ENCODE data around the gene CTBP2. TPM values are rescaled to one million over a fixed set of nuclear protein-coding genes. Genes with fewer than 3 reads are reported as not detected.

The CTBP2 gene
- total RNA-seq, 3 donors from 2014 or later: 1.0 to 1.4 (median 1.3) TPM

DNA sequence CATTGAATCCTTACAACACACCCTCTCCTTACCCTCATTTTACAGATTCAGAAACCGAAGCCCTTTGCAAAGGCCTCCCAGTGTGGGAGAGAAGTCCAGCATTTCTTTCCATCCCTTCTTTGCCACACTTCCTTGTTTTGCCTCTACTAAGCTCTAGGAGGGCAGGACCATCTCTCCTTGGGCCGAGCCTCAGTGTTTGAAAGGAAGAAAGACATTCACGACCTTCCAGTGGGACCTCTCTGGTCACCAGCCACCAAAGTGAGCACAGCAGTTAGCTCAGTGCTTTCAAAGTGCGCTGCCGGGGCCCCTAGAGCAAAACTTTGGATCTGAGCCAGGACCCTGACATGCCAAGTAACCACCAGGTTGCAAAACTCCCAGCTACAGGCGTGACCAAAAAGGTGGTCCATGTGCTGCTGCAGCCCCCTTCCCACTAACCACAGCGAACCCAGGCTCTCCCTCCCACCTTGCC lies 12.4 kb downstream of the CTBP2 start:
- Mint-ChIP-seq H3K4me3 (no peak overlapping the region), H3K9me3 (no peaks in the 10 kb centered on the region), H3K4me1 (ENCODE audit: low read depth) (peaks cover 4% of the 10 kb centered on the region), H3K27me3 (ENCODE audit: low read depth) (peaks cover 65% of the 10 kb centered on the region), H3K36me3 (ENCODE audit: insufficient read depth) (no peaks in the 10 kb centered on the region)
- ATAC-seq: no peak
- no peak for DNase-seq

DNA sequence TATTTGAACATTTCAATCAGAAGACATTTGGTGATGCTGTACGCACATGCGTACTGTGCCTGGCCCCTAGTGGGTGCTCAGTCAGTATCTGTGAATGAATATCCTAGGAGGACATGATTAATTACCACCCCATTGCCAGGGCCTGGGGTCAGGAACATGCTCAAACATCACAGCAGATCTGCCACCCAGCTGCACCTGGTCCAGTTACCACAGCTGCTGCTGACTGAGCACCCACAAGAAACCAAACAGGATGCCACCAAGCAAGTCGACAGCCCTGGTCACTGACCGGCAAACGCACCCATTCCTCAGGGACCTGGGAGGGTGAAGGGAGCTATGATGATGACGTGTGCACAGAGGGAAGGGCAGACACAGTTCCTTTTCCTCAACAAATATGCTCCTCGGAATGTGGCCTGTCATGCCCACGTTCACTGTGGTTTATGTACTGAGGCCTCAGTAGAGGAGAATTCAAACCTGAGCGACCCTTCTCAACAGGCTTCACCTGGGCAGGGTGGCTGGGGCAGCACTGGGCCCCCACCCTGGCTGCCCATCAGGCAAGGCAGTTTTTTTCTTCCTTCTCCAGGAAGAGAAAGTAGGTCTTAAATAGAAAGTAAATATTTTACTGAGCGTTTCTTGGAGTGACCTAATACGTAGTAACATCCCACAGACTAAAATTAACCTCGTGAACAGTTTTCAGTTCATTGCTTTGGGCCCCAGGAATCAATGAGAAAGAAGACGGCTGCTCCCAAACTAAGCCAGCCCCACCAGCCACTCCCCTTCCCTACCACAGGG lies 13.4 kb downstream of the CTBP2 start:
- Mint-ChIP-seq H3K9me3 (no peaks in the 10 kb centered on the region), H3K4me3 (no peak overlapping the region), H3K4me1 (ENCODE audit: low read depth) (peaks cover 4% of the 10 kb centered on the region), H3K36me3 (ENCODE audit: insufficient read depth) (no peaks in the 10 kb centered on the region), H3K27me3 (ENCODE audit: low read depth) (peaks cover 57% of the 10 kb centered on the region)
- no peak for DNase-seq
- ATAC-seq: no peak

DNA sequence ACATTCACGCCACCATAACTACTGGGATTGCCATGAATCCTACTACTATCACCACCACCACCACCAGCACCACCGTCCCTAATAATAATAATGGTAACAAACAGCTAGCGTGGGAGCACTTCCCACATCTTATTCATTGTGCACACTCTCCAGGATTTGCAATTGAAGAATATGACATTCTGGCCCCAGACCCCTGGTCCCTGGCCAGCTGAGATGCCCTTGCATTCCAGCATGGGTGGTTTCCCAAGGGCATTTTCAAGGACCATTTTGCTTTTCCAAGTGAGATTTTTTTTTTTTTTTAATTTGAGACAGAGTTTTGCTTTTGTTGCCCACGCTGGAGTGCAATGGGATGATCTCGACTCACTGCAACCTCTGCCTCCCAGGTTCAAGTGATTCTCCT lies 14.7 kb downstream of the CTBP2 start:
- no peak for DNase-seq
- Mint-ChIP-seq H3K36me3 (ENCODE audit: insufficient read depth) (no peaks in the 10 kb centered on the region), H3K9me3 (no peaks in the 10 kb centered on the region), H3K4me3 (no peak overlapping the region), H3K4me1 (ENCODE audit: low read depth) (peaks cover 4% of the 10 kb centered on the region), H3K27me3 (ENCODE audit: low read depth) (peaks cover 49% of the 10 kb centered on the region)
- ATAC-seq: no peak

DNA sequence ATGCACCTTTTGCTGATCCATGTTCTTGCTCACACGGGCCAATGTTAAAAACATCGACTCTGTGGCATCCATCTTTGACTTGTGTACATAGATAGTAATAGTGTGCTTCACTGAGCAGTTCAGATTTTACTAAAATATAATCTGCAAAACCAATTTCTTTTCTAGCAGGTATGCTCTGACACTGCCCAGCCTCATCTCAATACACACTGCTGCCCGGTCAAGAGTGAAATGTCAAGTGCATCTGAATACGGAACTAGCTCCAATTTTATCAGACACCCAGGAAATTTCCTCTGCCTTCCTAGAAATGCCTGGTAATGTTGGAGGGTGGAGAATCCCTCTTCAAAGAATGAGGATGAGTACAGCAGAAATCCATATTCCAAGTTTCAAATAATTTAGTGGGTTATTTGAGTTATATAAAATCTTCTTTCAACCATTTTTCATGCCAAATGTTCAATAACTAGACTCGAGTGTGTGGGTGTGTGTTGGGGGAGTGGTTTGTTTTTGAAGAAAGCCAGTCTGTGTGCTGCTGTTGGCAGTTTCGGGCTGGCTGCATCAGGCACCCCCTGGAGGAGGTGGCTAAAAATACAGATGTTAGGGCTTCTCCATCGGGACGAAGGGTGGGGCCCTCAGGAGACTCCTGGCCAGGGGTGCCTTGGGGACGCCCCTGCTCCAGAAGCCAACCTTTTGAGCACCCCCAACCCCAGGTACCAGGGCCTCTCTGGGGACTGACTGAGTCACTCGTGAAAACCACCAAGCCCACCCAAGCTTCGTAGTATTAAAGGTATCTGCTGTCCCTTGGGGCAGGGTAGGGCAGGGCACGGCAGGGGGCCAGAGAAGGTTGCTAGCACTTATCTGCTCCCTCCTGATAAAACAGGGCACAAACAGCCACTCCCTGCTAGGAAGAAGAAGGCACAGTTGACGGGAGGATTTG lies 15.4 kb downstream of the CTBP2 start:
- Mint-ChIP-seq H3K36me3 (ENCODE audit: insufficient read depth) (no peaks in the 10 kb centered on the region), H3K27me3 (ENCODE audit: low read depth) (peaks cover 44% of the 10 kb centered on the region), H3K9me3 (no peaks in the 10 kb centered on the region), H3K4me3 (no peak overlapping the region), H3K4me1 (ENCODE audit: low read depth) (peaks cover 4% of the 10 kb centered on the region)
- no peak for ATAC-seq
- no peak for DNase-seq

DNA sequence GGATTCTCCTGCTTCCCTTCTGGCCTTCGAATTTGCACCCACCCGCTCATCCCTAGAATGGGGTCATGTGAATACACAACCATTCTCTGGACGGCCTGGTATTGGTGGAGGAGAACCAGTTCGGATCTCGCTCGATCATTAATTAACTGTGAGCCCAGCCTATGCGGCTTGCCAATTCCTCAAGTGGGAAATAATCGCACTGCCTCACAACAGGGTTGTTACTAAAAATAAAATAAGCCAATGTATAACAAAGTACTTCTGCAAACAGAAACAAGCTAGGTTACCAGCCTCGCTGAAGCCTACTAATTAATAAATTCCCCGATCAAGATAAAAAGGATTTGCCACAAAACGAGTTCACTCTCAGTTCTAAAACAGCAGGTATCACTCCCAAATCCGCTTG lies 16.2 kb downstream of the CTBP2 start:
- H3K4me1 Mint-ChIP-seq (ENCODE audit: low read depth): peaks cover 4% of the 10 kb centered on the region
- H3K27me3 Mint-ChIP-seq (ENCODE audit: low read depth): peaks cover 39% of the 10 kb centered on the region
- no peak for ATAC-seq
- H3K9me3 Mint-ChIP-seq: no peaks in the 10 kb centered on the region
- no peak overlapping the region for H3K4me3 Mint-ChIP-seq
- DNase-seq: no peak
- no peaks in the 10 kb centered on the region for H3K36me3 Mint-ChIP-seq (ENCODE audit: insufficient read depth)

DNA sequence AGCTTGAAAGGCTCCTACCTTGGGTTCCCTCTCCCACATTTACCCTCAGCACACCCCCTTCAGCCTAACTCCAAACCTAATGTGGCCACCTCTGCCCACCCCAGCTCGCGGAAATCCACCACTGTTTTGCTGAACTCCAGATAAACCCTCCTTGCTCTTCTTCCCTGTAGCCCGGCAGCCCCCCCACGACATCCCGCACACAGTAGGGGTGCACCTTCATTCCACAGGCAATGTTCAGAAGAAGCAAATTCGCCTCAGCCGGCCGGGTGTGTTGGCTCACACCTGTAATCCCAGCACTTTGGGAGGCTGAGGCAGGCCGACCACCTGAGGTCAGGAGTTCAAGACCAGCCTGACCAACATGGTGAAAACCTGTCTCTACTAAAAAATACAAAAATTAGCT lies 17.4 kb downstream of the CTBP2 start:
- no peak for DNase-seq
- no peak for ATAC-seq
- Mint-ChIP-seq H3K4me1 (ENCODE audit: low read depth) (peaks cover 3% of the 10 kb centered on the region), H3K27me3 (ENCODE audit: low read depth) (peaks cover 27% of the 10 kb centered on the region), H3K36me3 (ENCODE audit: insufficient read depth) (no peaks in the 10 kb centered on the region), H3K4me3 (no peak overlapping the region), H3K9me3 (no peaks in the 10 kb centered on the region)

DNA sequence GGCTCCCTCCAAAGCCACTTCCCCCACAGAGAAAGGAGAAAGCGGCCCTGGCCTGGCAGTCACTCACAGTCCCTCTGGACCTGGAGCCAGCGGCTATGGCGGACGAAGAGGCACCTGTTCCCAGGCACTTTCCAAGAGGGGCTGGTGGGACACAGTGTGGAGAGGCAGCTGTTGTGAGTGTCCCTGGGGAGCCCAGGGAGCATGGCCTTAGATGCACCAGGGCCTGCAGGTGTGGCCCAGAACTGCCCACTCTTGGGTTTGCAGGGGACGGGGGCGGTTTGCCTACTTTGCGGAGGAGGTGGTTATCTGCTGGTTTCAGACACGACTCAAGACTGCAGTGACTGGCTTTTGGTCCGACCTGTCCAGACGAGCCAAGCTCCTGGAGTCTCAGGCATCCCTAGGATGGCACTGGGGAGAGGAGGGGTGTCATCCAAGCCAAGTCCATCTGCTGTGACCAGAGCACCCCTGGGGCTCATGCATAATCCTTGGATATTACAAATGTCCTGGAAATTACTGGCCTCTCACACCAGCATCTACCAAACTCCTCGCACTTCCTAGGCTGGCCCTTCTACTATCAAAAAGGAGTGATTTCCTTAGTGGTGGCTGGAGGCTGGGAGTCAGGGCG lies 18.4 kb downstream of the CTBP2 start:
- H3K27me3 Mint-ChIP-seq (ENCODE audit: low read depth): peaks cover 17% of the 10 kb centered on the region
- no peaks in the 10 kb centered on the region for H3K36me3 Mint-ChIP-seq (ENCODE audit: insufficient read depth)
- no peak overlapping the region for H3K4me3 Mint-ChIP-seq
- peaks cover 2% of the 10 kb centered on the region for H3K4me1 Mint-ChIP-seq (ENCODE audit: low read depth)
- no peak for ATAC-seq
- DNase-seq: no peak
- no peaks in the 10 kb centered on the region for H3K9me3 Mint-ChIP-seq

DNA sequence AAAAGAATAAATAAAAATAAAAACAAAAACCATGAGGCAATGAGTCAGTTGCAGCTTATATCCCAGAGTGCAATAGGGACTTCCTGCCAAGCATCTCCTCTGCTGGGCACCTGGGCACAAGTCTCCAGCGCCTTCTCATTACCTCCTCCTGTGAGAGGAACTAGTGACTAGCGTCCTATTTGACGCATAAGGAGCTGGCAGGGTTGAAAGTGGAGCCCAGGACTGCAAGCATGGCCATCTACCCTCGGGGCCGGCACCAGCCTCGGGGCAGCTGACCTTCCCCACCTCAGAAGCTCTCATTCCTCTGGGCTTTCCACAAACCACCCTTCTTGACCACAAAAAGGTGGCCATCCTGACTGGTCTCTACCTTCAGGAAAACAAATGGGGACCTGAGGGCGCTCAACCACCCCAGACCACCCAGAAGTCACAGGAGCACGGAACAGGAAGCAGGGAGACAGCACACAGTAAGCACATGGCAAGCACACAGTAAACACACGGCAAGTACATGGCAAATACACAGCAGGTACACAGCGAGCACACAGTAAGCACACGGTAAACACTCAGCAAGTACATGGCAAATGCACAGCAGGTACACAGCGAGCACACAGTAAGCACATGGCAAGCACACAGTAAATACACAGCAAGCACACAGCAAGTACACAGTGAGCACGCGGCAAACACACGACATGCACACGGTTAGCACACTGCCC lies 19.1 kb downstream of the CTBP2 start:
- DNase-seq (no peak), ATAC-seq (no peak)
- H3K4me1 Mint-ChIP-seq (ENCODE audit: low read depth): peaks cover 2% of the 10 kb centered on the region
- H3K4me3 Mint-ChIP-seq: no peak overlapping the region
- H3K27me3 Mint-ChIP-seq (ENCODE audit: low read depth): peaks cover 14% of the 10 kb centered on the region
- no peaks in the 10 kb centered on the region for H3K9me3 Mint-ChIP-seq
- H3K36me3 Mint-ChIP-seq (ENCODE audit: insufficient read depth): no peaks in the 10 kb centered on the region

DNA sequence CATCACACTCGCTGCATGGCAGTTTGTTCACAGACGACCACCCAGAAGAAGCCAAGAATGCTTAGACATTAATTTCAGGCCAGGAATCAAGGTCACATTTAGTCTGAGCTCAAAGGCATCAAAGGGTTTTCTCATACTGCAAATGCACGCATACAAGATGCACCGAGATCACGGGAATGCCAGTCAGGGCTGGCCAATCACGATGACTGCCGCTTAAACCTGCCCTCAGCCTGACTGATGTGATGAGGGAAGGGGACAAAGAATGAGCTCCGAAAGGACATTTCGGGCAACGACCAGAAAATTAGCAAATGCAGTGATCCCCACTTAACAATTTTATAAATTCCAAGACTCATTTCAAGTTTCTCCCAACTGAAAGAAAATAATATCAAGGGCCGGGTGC lies 20.2 kb downstream of the CTBP2 start:
- H3K4me3 Mint-ChIP-seq: no peak overlapping the region
- ATAC-seq (no peak), DNase-seq (no peak)
- no peaks in the 10 kb centered on the region for H3K9me3 Mint-ChIP-seq
- no peaks in the 10 kb centered on the region for H3K36me3 Mint-ChIP-seq (ENCODE audit: insufficient read depth)
- H3K27me3 Mint-ChIP-seq (ENCODE audit: low read depth): peaks cover 15% of the 10 kb centered on the region
- H3K4me1 Mint-ChIP-seq (ENCODE audit: low read depth): peaks cover 2% of the 10 kb centered on the region

DNA sequence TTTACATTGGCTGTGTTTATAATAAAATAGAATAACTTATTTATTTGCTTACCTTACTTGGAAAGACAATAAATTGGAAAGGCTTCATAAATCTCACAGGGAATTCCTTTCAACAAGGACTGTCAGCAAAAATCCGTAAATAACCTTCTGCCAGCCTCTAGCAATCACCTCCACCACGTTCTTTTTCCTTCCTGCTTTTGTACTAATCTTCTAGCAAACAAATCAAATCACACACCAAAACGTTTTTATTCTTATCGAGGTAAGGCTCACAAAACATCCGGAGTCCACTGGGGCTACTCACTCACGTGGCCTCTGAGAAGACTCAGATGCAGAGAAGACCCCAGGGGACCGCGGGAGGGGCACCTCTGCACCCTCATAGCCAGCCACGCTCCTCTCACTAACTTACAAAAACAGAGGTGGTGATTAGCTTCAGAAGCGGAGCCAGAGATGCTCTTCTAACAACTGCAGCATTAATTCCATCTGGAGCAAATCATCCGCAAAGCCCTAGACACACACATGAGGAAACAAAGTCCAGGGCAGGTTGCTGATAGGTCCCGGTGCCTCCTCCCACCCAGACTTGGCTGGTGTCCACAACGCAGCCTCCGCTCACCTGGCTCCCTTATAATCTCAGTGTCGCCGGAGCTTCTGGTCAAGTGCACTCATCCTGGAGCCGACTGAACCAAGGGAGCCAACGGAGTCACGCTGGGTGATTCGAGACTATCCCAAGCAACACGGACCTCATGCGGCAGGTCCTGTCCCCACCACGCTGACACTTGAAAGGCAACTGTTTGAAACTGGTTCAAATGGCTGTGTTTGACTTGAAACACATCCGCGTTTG lies 22.5 kb downstream of the CTBP2 start:
- Mint-ChIP-seq H3K9me3 (no peaks in the 10 kb centered on the region), H3K36me3 (ENCODE audit: insufficient read depth) (no peaks in the 10 kb centered on the region), H3K4me1 (ENCODE audit: low read depth) (no peaks in the 10 kb centered on the region), H3K4me3 (no peak overlapping the region), H3K27me3 (ENCODE audit: low read depth) (peaks cover 7% of the 10 kb centered on the region)
- no peak for DNase-seq
- ATAC-seq: no peak

DNA sequence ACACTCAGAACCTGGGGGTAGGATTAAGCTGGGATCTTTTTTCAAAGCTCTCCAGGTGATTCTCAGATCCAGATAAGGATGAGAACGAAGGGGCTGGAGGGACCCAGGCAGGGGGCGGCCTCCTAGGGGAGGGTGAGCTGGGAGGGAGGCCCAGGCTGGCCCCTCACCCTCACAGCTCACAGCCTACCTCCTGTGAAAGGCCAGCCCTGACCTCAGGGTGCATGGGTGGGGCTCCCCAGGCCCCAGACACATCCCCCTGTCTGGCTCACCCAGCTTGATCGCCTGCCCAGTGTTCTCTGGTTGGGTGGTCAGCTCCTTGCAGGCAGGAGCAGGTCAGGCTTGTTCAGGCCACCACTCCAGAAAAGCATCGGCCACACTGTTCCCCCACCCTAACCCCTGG lies 24.3 kb downstream of the CTBP2 start:
- H3K9me3 Mint-ChIP-seq: no peaks in the 10 kb centered on the region
- no peaks in the 10 kb centered on the region for H3K4me1 Mint-ChIP-seq (ENCODE audit: low read depth)
- no peaks in the 10 kb centered on the region for H3K36me3 Mint-ChIP-seq (ENCODE audit: insufficient read depth)
- H3K27me3 Mint-ChIP-seq (ENCODE audit: low read depth): peaks cover 7% of the 10 kb centered on the region
- DNase-seq (no peak), ATAC-seq (no peak)
- H3K4me3 Mint-ChIP-seq: no peak overlapping the region

DNA sequence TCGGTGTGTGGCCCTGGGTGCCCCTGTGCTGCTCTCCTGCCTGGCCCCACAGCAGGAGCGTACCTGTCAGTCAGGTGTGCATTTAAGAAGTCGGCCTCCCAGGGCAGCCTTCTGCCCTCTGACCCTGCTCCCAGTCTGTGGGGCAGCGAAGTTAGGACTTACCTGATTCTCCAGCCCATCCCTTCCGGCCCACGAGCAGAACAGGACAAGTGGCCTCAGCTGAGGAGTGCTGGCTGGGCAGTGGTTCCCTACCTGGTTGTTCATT lies 24.7 kb downstream of the CTBP2 start:
- H3K27me3 Mint-ChIP-seq (ENCODE audit: low read depth): peaks cover 7% of the 10 kb centered on the region
- no peak overlapping the region for H3K4me3 Mint-ChIP-seq
- no peak for ATAC-seq
- no peaks in the 10 kb centered on the region for H3K4me1 Mint-ChIP-seq (ENCODE audit: low read depth)
- no peaks in the 10 kb centered on the region for H3K36me3 Mint-ChIP-seq (ENCODE audit: insufficient read depth)
- no peaks in the 10 kb centered on the region for H3K9me3 Mint-ChIP-seq
- DNase-seq: no peak

DNA sequence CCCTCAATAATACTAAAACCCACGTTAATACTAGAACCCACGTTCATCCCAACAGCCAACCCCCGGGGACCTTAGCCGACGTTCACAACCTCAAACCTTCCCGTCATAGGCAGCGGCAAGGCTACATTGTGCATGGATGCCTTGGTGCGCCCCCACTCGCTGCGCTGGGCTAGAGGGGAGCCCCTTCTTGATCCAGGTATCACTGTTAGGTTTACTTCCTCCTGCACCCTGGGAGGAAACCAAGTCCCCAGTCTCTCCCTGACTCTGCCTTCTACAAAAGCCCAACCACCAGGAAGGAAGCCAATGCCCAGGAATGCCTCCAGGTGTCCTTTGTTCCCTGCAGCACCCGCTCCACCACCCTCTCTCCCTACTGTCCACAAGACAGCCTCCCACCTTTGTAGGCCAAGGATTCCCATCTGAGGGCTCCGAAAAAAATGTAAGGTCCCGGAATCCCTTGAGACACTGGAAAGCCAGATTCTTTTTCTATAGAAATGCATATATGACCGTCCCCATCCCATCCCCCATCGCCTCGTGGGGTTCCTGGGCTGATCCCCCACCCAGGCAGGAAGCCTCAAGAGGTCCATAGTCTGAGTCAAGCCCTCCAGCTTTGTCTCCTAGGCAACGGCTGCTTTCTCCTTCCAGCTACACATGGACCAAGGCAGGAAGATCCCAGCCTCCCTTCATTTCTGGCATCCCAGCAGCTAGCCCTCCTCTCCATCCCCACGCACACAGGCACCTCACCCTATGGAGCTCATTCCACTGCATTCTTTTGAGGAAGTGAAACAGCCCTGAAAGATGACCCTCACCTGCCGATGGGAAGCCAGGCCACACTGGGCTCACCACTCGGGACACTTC lies 25.2 kb downstream of the CTBP2 start:
- peaks cover 7% of the 10 kb centered on the region for H3K27me3 Mint-ChIP-seq (ENCODE audit: low read depth)
- DNase-seq: no peak
- H3K4me1 Mint-ChIP-seq (ENCODE audit: low read depth): no peaks in the 10 kb centered on the region
- H3K9me3 Mint-ChIP-seq: no peaks in the 10 kb centered on the region
- no peak for ATAC-seq
- no peaks in the 10 kb centered on the region for H3K36me3 Mint-ChIP-seq (ENCODE audit: insufficient read depth)
- no peak overlapping the region for H3K4me3 Mint-ChIP-seq

All from activated T-cell treated with anti-CD3 and anti-CD28 coated beads, Interleukin-2, amount 50 U/mL, for 4 hours (primary cell).